ENCODE results near the gene FARS2. TPM values are rescaled to one million over a fixed set of nuclear protein-coding genes. Genes with fewer than 3 reads are reported as not detected.

Gene FARS2
- total and polyA plus RNA-seq, 9 of the 15 experiments (the other 6 are each of a cell fraction or from before 2014, with no cell fraction given): 16.5 to 62.2 (median 27.0) TPM

- TF ChIP-seq MXD1 (CRISPR knock-in tag; IDR thresholded peaks at IDR 0.05; ENCODE audit: borderline replicate concordance, poor library complexity, severe bottlenecking): no peak
- TF ChIP-seq ZNF140 (CRISPR knock-in tag; IDR thresholded peaks at IDR 0.05): no peak
- TF ChIP-seq SLC30A9 (CRISPR knock-in tag; IDR thresholded peaks at IDR 0.05): no peak
- no peak for TF ChIP-seq HMG20A (CRISPR knock-in tag; conservative IDR thresholded peaks at IDR 0.05)
- no peak for TF ChIP-seq SMARCA5 (IDR thresholded peaks at IDR 0.05)
- TF ChIP-seq ZNF445 (CRISPR knock-in tag; IDR thresholded peaks at IDR 0.05; ENCODE audit: low read depth): no peak
- TF ChIP-seq, protein P1, sequence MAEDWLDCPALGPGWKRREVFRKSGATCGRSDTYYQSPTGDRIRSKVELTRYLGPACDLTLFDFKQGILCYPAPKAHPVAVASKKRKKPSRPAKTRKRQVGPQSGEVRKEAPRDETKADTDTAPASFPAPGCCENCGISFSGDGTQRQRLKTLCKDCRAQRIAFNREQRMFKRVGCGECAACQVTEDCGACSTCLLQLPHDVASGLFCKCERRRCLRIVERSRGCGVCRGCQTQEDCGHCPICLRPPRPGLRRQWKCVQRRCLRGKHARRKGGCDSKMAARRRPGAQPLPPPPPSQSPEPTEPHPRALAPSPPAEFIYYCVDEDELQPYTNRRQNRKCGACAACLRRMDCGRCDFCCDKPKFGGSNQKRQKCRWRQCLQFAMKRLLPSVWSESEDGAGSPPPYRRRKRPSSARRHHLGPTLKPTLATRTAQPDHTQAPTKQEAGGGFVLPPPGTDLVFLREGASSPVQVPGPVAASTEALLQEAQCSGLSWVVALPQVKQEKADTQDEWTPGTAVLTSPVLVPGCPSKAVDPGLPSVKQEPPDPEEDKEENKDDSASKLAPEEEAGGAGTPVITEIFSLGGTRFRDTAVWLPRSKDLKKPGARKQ (CRISPR knock-in tag; IDR thresholded peaks at IDR 0.05): no peak
- no peak for TF ChIP-seq ZSCAN32 (CRISPR knock-in tag; IDR thresholded peaks at IDR 0.05)
- no peak for TF ChIP-seq SMAD4 (CRISPR knock-in tag; conservative IDR thresholded peaks at IDR 0.05)
- TF ChIP-seq ELF2 (CRISPR knock-in tag; IDR thresholded peaks at IDR 0.05): no peak
- no peak for TF ChIP-seq MCM3 (IDR thresholded peaks at IDR 0.05)
- no peak for TF ChIP-seq ZNF224 (CRISPR knock-in tag; IDR thresholded peaks at IDR 0.05)
- TF ChIP-seq ZC3H4 (CRISPR knock-in tag; IDR thresholded peaks at IDR 0.05; ENCODE audit: borderline replicate concordance): no peak
- TF ChIP-seq IRF2 (CRISPR knock-in tag; IDR thresholded peaks at IDR 0.05): no peak
- no peak for TF ChIP-seq HDAC8 (tag; IDR thresholded peaks at IDR 0.05)
- no peak for TF ChIP-seq ZEB2 (IDR thresholded peaks at IDR 0.05)
- no peak for TF ChIP-seq POLR3A (IDR thresholded peaks at IDR 0.05; ENCODE audit: borderline replicate concordance, extremely low read depth, insufficient read depth, insufficient read length)
- peak; percentile 66 for TF ChIP-seq EP400 (IDR thresholded peaks at IDR 0.05)
- no peak for TF ChIP-seq CUX1 (CRISPR knock-in tag; IDR thresholded peaks at IDR 0.05)
- no peak for TF ChIP-seq MAZ (CRISPR knock-in tag; conservative IDR thresholded peaks at IDR 0.05 in 1 of 2, IDR thresholded peaks at IDR 0.05 in 1 of 2)
- no peak for TF ChIP-seq ZNF146 (CRISPR knock-in tag; IDR thresholded peaks at IDR 0.05; ENCODE audit: unreplicated experiment)
- no peak for TF ChIP-seq TEAD2 (tag; IDR thresholded peaks at IDR 0.05)
- no peak for TF ChIP-seq ZNF511 (CRISPR knock-in tag; IDR thresholded peaks at IDR 0.05)
Observed at GRCh38 chr6:5270093-5270680, 8.9 kb downstream of the FARS2 start (continued).
